ENCODE measurements around the gene SLC5A6. TPM values are rescaled to one million over a fixed set of nuclear protein-coding genes. Genes with fewer than 3 reads are reported as not detected.

The SLC5A6 gene
- total RNA-seq, 4 donors from 2014 or later: 13.5 to 38.6 (median 23.2) TPM

DNA sequence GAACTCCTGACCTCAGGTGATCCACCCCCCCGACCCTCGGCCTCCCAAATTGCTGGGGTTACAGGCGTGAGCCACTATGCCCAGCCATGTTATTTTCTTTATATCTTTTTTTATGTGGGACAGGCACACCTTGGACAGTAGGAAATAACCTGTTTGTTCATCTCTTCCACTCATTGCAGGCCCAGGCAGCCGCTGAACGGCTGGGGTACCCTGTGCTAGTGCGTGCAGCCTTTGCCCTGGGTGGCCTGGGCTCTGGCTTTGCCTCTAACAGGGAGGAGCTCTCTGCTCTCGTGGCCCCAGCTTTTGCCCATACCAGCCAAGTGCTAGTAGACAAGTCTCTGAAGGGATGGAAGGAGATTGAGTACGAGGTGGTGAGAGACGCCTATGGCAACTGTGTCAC, 13.5 kb upstream of the SLC5A6 start:
- TF ChIP-seq POLR2A (IDR thresholded peaks at IDR 0.05): no peak
- TF ChIP-seq, protein P1, sequence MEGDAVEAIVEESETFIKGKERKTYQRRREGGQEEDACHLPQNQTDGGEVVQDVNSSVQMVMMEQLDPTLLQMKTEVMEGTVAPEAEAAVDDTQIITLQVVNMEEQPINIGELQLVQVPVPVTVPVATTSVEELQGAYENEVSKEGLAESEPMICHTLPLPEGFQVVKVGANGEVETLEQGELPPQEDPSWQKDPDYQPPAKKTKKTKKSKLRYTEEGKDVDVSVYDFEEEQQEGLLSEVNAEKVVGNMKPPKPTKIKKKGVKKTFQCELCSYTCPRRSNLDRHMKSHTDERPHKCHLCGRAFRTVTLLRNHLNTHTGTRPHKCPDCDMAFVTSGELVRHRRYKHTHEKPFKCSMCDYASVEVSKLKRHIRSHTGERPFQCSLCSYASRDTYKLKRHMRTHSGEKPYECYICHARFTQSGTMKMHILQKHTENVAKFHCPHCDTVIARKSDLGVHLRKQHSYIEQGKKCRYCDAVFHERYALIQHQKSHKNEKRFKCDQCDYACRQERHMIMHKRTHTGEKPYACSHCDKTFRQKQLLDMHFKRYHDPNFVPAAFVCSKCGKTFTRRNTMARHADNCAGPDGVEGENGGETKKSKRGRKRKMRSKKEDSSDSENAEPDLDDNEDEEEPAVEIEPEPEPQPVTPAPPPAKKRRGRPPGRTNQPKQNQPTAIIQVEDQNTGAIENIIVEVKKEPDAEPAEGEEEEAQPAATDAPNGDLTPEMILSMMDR (IDR thresholded peaks at IDR 0.05): no peak
- Histone ChIP-seq H3K4me1 (no peaks in the 10 kb centered on the region), H3K9me3 (no peaks in the 10 kb centered on the region), H3K36me3 (peaks cover 18 to 98% (median 44%) of the 10 kb centered on the region in 3 donors), H3K27ac (no peak overlapping the region), H3K4me3 (no peak overlapping the region), H3K27me3 (no peaks in the 10 kb centered on the region)
- intact Hi-C loops (cut with DNase I): no loop called here
- WGBS, 2 donors: 94 to 98% methylated on average over 6 to 8 of the region's 9 CpGs
- no peak for DNase-seq

DNA sequence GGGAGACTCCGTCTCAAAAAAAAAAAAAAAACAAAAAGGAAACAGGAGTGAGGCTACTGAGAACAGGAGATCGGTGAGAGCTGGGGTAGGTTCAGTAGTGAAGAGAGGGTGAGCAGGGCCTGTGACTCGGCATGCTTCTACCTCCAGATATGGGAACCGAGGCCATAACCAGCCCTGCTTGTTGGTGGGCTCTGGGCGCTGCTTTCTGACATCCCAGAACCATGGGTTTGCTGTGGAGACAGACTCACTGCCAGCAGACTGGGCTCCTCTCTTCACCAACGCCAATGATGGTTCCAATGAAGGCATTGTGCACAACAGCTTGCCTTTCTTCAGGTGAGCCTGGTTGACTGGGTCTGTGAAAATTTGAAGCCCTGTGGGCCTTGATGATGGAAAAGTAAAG, 11.3 kb upstream of the SLC5A6 start:
- 90 to 98% methylated on average over 5 to 6 of the region's 6 CpGs for WGBS, 2 donors
- Histone ChIP-seq H3K36me3 (peaks cover 18 to 94% (median 44%) of the 10 kb centered on the region in 3 donors), H3K27me3 (no peaks in the 10 kb centered on the region), H3K4me1 (peaks cover 0 to 4% (median 2%) of the 10 kb centered on the region in 3 donors), H3K27ac (no peak overlapping the region), H3K9me3 (no peaks in the 10 kb centered on the region), H3K4me3 (no peak overlapping the region)
- TF ChIP-seq, protein P1 (IDR thresholded peaks at IDR 0.05): no peak
- no peak for TF ChIP-seq POLR2A (IDR thresholded peaks at IDR 0.05)
- no peak for DNase-seq
- intact Hi-C loops (cut with DNase I): no loop called here

DNA sequence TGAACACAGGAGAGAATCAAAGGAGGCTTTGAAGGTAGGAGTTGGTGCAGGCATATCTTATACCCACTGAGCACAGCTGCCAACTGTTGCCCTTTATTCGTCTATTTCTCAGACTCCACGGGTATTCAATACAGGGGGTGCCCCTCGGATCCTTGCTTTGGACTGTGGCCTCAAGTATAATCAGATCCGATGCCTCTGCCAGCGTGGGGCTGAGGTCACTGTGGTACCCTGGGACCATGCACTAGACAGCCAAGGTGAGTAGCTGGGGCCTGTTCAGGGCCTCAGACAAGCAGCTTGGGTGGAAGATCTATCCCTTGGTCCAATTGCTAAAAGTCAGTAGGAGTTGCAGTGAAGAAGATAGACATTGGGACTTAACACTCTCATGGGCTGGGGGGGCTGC, 10.3 kb upstream of the SLC5A6 start:
- no peaks in the 10 kb centered on the region for H3K9me3 ChIP-seq
- peaks cover 0 to 14% (median 11%) of the 10 kb centered on the region in 3 donors for H3K4me1 ChIP-seq
- intact Hi-C loops (cut with DNase I): no loop called here
- no peak for DNase-seq
- peaks cover 18 to 84% (median 44%) of the 10 kb centered on the region in 3 donors for H3K36me3 ChIP-seq
- 90 to 100% methylated on average over 2 to 3 of the region's 5 CpGs for WGBS, 2 donors
- H3K27ac ChIP-seq: no peak overlapping the region
- TF ChIP-seq, protein P1 (IDR thresholded peaks at IDR 0.05): no peak
- H3K27me3 ChIP-seq: no peaks in the 10 kb centered on the region
- H3K4me3 ChIP-seq: no peak overlapping the region

DNA sequence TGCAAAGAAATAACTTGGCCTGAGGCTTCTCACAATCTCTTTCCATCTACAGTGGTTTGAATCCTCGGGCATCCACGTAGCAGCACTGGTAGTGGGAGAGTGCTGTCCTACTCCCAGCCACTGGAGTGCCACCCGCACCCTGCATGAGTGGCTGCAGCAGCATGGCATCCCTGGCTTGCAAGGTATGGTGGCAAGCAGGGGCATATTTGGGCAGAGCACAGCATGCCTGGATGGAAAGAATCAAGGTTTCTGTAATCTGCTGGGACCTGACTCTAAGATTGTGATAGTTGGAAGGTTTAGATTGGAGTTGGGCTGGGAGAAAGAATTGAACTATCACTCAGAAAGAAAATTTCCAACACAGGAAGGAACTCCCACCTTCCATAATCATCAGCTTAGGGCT, 9.1 kb upstream of the SLC5A6 start:
- WGBS, 2 donors: 49 to 84% methylated on average over 3 of the region's 3 CpGs
- Histone ChIP-seq H3K27me3 (no peaks in the 10 kb centered on the region), H3K36me3 (peaks cover 17 to 72% (median 36%) of the 10 kb centered on the region in 3 donors), H3K4me1 (peaks cover 6 to 23% (median 15%) of the 10 kb centered on the region in 3 donors), H3K27ac (no peak overlapping the region), H3K4me3 (no peak overlapping the region), H3K9me3 (no peaks in the 10 kb centered on the region)
- intact Hi-C loops (cut with DNase I): no loop called here
- TF ChIP-seq, protein P1 (IDR thresholded peaks at IDR 0.05): no peak
- no peak for TF ChIP-seq POLR2A (IDR thresholded peaks at IDR 0.05)
- DNase-seq: no peak

DNA sequence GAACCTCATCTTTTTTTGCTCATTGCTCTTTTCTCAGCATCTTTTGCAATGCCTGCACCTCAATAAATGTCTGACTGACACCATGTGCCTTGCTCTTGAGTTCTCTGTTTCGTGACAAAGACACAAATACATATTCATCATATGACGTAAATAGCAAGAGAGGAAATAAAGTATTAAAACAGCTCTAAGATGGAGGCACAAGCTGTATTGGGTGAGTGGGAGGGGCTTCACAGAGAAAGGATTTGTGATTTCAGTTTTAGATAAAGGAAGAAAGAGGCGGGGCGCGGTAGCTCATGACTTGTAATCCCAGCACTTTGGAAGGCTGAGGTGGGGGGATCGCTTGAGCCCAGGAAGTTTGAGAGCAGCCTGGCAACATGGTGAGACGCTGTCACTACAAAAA, 8.0 kb upstream of the SLC5A6 start:
- H3K4me3 ChIP-seq: no peak overlapping the region
- H3K4me1 ChIP-seq: peaks cover 6 to 23% (median 15%) of the 10 kb centered on the region in 3 donors
- intact Hi-C loops (cut with DNase I): no loop called here
- no peak overlapping the region for H3K27ac ChIP-seq
- H3K27me3 ChIP-seq: no peaks in the 10 kb centered on the region
- H3K9me3 ChIP-seq: no peaks in the 10 kb centered on the region
- TF ChIP-seq, protein P1 (IDR thresholded peaks at IDR 0.05): no peak
- TF ChIP-seq POLR2A (IDR thresholded peaks at IDR 0.05): no peak
- peaks cover 10 to 70% (median 27%) of the 10 kb centered on the region in 3 donors for H3K36me3 ChIP-seq
- WGBS, 2 donors: 92 to 95% methylated on average over 7 of the region's 7 CpGs
- no peak for DNase-seq
